PC-3 (cell line): Measurements from ENCODE around the gene L1TD1.

Experiments
- EZH2 ChIP-seq: fragments of 300-600 bp; sonication (generic); IDR thresholded peaks from one replicate; pipeline ENCODE4 v1.6.1; 2017; ENCODE audit warnings: antibody characterized with exemption, mild to moderate bottlenecking, low read length; ENCODE audit not compliant: unreplicated experiment
- EZH2phosphoT487 ChIP-seq: fragments of 300-600 bp; sonication (generic); IDR thresholded peaks from 2 replicates; pipeline ENCODE4 v1.6.1; 2018; ENCODE audit warnings: mild to moderate bottlenecking, antibody characterized with exemption, low read length, borderline replicate concordance
- TF ChIP-seq, protein P1 (sequence below): fragments of 300-600 bp; sonication (generic); conservative IDR thresholded peaks from 2 replicates; pipeline ENCODE4 v1.5.1; 2017; ENCODE audit warnings: antibody characterized with exemption, low read depth, mild to moderate bottlenecking, low read length

DNA sequence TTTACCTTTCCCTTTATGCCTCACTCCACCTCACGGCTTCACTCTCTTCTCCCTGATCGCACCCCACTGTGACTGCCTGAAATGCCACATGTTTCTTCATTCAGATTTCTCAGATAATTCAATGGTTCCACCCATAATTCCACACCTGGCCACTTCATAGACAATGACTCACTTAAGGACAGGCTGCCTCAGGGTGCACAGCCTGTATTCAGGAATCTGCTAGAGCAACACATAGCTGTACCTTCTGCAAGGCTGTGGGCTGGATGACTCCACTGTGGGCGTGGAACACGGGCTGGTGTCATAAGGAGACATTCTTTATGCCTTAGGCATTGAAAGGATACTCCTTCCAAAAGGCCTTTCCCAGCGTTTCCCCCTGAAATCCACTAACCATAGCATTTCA, 36.1 kb downstream of the L1TD1 start:
- TF ChIP-seq EZH2: no peak
- TF ChIP-seq, protein P1, sequence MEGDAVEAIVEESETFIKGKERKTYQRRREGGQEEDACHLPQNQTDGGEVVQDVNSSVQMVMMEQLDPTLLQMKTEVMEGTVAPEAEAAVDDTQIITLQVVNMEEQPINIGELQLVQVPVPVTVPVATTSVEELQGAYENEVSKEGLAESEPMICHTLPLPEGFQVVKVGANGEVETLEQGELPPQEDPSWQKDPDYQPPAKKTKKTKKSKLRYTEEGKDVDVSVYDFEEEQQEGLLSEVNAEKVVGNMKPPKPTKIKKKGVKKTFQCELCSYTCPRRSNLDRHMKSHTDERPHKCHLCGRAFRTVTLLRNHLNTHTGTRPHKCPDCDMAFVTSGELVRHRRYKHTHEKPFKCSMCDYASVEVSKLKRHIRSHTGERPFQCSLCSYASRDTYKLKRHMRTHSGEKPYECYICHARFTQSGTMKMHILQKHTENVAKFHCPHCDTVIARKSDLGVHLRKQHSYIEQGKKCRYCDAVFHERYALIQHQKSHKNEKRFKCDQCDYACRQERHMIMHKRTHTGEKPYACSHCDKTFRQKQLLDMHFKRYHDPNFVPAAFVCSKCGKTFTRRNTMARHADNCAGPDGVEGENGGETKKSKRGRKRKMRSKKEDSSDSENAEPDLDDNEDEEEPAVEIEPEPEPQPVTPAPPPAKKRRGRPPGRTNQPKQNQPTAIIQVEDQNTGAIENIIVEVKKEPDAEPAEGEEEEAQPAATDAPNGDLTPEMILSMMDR: no peak
- no peak for TF ChIP-seq EZH2phosphoT487
